Activated CD4-positive, alpha-beta T cell treated with anti-CD3 and anti-CD28 coated beads for 48 hours (primary cell): ENCODE results near the gene RPGRIP1.
"Not testable (repeated sequence)": the region's sequence is repeated elsewhere in the genome, so short reads cannot be mapped to it uniquely, and the experiment has no call there.

Source experiments
- DNase-seq: peaks from one replicate; pipeline ENCODE4 v3.0.0-alpha.2; 2020

RPGRIP1 gene

GRCh38 chr14:21279783-21280182 is at the start of gene RPGRIP1:
RPGRIP1 (plus strand) TSS chr14:21280083; CDS start chr14:21287977, 7,894 bp downstream.
- no peak for DNase-seq

GRCh38 chr14:21231020-21231652 is 48.7 kb upstream of the RPGRIP1 start:
- no peak for DNase-seq

GRCh38 chr14:21233457-21234076 is 46.3 kb upstream of the RPGRIP1 start:
- DNase-seq: no peak

GRCh38 chr14:21234112-21234511 is 45.8 kb upstream of the RPGRIP1 start:
- no peak for DNase-seq

DNA sequence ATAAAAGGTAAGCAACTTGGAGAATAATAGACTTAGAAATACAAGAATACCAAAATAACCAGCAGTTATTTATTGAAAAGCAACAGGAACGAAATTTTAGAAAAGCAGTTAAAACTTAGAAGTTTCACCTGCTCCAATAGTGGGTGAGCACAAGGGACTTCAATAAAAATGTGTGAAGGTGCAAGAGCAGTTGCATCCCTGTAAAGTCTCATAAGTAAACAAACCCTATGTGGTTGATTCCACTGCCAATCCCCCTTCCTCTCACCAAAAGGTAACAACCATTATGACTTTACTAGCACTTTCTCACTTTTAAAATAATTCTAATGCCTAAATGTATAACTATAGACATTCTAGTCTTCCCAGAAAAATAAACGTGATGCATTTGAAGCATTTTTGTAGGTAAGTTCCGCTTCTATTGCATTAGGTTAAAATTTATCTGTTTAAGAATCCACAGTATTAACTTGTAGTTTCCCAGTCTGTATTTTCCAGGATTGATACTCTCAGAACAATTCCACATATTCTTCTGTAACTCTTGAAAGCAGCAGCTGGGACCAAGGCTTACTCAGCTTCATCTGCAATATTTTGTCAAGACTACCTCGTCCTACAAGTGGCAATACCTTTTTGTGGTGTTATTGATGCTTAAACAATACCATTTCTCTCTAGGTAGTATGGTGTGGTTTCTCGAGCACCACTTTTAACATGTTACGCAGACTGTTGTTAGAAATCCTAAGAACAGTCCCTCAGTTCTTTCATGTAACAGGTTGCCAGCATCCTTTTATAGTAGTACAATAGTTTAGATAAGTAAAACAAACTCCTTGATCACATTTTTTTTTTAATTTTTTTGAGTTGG is 42.7 kb upstream of the RPGRIP1 start:
- DNase-seq: no peak

DNA sequence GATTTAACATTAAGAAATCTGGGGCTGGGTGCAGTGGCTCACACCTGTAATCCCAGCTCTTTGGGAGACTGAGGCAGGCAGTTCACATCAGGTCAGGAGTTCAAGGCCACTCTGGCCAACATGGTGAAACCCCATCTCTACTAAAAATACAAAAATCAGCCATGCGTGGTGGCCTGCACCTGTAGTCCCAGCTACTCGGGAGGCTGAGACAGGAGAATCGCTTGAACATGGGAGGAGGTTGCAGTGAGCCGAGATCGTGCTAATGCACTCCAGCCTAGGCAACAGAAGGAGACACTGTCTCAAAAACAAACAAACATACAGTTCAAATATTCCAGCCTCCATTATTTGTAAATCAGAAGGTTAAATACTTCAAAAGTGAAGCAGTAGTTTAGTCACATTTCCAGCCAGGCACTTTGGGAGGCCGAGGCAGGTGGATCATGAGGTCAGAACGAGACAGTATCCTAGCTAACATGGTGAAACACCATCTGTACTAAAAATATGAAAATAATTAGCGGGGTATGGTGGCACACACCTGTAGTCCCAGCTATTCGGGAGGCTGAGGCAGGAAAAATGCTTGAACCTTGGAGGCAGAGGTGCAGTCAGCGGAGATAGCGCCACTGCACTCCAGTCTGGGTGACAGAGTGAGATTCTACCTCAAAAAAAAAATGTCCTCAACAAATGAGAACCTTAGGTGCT is 40.9 kb upstream of the RPGRIP1 start:
- no peak for DNase-seq

- no peak for DNase-seq
Measured at GRCh38 chr14:21240417-21240816, 39.5 kb upstream of the RPGRIP1 start.

GRCh38 chr14:21241218-21241819 is 38.6 kb upstream of the RPGRIP1 start:
- no peak for DNase-seq

DNA sequence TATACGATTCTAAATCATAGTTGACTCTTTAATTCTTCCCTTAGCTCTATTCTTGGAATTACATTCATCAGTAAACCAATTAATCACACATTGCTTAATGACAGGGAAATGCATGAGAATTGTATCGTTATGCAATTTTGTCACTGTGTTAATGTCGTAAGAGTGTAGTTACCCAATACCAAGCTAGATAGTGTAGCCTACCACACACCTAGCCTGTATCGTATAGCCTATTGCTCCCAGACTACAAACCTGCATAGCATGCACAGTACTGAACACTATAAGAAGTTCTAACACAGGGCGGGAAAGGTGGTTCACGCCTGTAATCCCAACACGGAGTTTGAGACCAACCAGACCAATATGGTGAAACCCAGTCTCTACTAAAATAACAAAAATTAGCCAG is 35.3 kb upstream of the RPGRIP1 start:
- no peak for DNase-seq

DNA sequence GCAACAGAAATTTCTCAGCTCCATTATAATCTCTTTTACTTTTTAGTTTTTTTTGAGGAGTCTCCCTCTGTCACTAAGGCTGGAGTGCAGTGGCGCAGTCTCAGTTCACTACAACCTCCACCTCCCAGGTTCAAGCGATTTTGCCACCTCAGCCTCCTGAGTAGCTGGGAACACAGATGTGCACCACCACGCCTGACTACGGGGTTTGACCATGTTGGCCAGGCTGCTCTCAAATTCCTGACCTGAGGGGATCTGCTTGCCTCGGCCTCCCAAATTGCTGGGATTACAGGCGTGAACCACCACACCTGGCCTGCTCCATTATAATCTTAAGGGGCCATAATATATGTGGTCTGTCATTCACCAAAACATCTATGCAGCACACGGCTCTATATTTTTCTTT is 34.1 kb upstream of the RPGRIP1 start:
- DNase-seq: no peak

DNA sequence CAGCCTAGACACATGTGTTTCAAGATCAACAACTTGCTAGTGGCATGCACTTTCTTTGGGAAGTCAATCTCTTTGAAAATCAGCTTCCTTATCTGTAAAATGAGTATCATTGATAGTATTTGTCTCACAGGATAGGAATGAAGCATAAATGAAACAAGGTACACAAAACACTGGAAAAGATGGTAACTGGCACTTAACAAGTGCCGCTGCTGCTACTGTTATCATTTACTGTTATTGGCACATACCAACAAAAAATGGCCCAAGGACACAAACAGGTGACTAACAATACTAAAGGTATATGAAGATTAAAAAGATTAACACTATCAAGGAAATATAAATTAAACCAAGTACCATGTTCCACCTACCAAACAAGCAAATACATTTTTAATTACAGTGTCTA is 31.5 kb upstream of the RPGRIP1 start:
- no peak for DNase-seq

- no peak for DNase-seq
Measured at GRCh38 chr14:21248739-21249411, 31.0 kb upstream of the RPGRIP1 start.

- DNase-seq: no peak
Measured at GRCh38 chr14:21251215-21251614, 28.7 kb upstream of the RPGRIP1 start.

GRCh38 chr14:21252149-21252548 is 27.7 kb upstream of the RPGRIP1 start:
- DNase-seq: no peak

DNA sequence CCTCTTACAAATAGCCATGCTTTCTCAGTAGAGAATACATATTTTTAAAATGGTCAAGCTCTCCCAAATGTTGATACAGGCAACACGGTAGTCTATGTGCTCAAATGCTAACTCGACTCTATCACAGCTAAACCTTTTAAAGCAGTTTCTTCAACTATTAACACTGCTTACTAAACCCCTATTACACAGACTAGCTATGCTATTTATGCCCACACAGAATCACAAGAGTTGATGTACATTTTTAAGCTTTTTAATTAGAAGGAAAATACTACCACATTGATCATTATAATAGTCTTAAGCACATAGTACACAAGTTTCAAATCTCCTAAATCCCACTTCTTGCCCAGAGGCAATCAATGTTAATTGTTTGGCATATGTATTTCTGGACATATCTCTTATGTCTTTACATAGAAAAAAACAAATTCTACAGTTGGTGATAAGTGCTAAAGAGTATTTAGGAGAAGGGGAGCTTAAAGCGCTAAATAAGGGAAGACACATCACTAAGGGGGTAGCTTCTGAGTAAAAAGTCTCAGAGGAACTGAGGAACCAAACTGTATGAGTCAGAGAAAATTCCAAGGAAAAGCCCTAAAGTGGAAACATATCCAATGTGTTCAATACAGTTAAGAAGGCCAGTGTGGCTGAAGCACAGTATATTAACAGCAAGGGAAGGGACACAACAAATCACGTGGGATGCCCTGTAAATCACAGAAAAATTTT is 24.3 kb upstream of the RPGRIP1 start:
- no peak for DNase-seq

DNA sequence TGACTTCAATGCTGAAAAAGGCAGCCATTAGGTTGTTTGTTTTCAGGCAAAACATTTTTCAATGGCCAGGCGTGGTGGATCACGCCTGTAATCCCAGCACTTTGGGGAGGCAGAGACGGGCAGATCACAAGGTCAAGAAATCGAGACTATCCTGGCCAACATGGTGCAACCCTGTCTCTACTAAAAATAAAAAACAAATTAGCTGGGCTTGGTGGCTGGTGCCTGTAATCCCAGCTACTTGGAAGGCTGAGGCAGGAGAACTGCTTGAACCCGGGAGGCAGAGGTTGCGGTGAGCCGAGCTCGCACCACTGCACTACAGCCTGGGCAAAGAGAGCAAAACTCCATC is 23.8 kb upstream of the RPGRIP1 start:
- DNase-seq: not testable (repeated sequence)

- DNase-seq: no peak
Measured at GRCh38 chr14:21256539-21257393, 23.1 kb upstream of the RPGRIP1 start.

GRCh38 chr14:21257394-21257909 is 22.4 kb upstream of the RPGRIP1 start:
- no peak for DNase-seq

DNA sequence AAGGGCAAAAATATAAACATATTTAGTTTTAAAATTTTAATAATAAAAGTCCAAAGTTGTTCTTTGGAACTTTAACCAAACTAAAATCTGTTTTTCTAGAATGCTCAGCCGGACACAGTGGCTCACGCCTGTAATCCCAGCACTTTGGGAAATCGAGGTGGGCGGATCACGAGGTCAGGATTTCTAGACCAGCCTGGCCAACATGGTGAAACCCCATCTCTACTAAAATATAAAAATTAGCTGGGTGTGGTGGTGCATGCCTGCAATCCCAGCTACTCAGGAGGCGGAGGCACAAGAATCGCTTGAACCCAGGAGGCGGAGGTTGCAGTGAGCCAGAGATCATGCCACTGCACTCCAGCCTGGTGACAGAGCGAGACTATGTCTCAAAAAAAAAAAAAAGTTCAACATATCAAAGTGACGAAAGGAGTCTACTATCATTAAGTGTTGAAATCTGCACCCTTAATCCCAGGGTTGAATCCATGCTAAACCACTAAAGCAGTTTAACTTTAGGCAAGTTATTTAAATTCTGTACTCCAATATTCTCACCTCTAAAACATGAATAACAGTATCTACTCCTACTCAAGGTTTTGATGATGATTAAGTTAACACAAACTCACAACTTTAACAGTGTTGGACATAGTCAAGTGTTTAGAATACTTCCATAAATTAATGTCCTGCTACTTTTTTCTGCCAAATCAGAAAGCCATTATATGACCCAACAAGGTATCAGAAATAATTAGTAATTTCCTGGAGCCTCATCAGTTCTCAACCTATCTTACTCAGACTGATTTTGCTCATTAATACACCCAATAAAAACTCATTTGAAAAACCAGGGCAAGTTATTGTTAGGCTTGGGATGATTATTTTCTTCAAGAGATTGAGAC is 21.6 kb upstream of the RPGRIP1 start:
- DNase-seq: no peak
